Fibroblast of lung (primary cell): ENCODE data around the gene RPS14. TPM values are rescaled to one million over a fixed set of nuclear protein-coding genes. Genes with fewer than 3 reads are reported as not detected.

Experiments used
- DNase-seq, 2 donors: peaks; one replicate each; pipeline versions ENCODE4 v3.0.0 to v3.0.0-alpha.2; 2010; ENCODE audit warnings: low read depth in 2 of 2
- H2AFZ ChIP-seq: 2 replicates; pipeline ENCODE4 v1.5.1; 2012; ENCODE audit warnings: low read length, control low read depth, inconsistent platforms
- H3K27ac ChIP-seq: 2 replicates; pipeline ENCODE4 v1.5.1; 2011; ENCODE audit warnings: low read length, control low read depth; ENCODE audit not compliant: insufficient read depth
- H3K27me3 ChIP-seq: 2 replicates; pipeline ENCODE4 v1.5.1; 2011; ENCODE audit warnings: mild to moderate bottlenecking, low read length; ENCODE audit not compliant: control insufficient read depth, insufficient read depth
- H3K36me3 ChIP-seq: 2 replicates; pipeline ENCODE4 v1.5.1; 2011; ENCODE audit warnings: low read length; ENCODE audit not compliant: control insufficient read depth, insufficient read depth
- H3K4me1 ChIP-seq: 2 replicates; pipeline ENCODE4 v1.5.1; 2011; ENCODE audit warnings: low read length; ENCODE audit not compliant: control insufficient read depth, insufficient read depth; ENCODE audit errors: extremely low read depth
- H3K4me2 ChIP-seq: 2 replicates; pipeline ENCODE4 v1.5.1; 2011; ENCODE audit warnings: low read length, control low read depth; ENCODE audit not compliant: insufficient read depth; ENCODE audit errors: extremely low read depth
- H3K4me3 ChIP-seq, 4 experiments: fragments of 200-600 bp in 1 of 4; sonication (generic) in 1 of 4; replicated peaks in 1 of 4; 2 replicates each; pipeline ENCODE4 v1.5.1; 2011 to 2016; ENCODE audit warnings: low read length in 4 of 4, low read depth in 3 of 4, mild to moderate bottlenecking in 3 of 4, control low read depth in 2 of 4, inconsistent platforms in 1 of 4, mixed read lengths in 1 of 4; ENCODE audit not compliant: insufficient read depth in 1 of 4; ENCODE audit errors: control extremely low read depth in 1 of 4
- H3K79me2 ChIP-seq: 2 replicates; pipeline ENCODE4 v1.5.1; 2012; ENCODE audit warnings: mild to moderate bottlenecking, low read length, inconsistent platforms; ENCODE audit not compliant: control insufficient read depth, insufficient read depth
- H3K9ac ChIP-seq: 2 replicates; pipeline ENCODE4 v1.5.1; 2011; ENCODE audit warnings: mild to moderate bottlenecking, low read length, control low read depth; ENCODE audit not compliant: insufficient read depth
- H3K9me3 ChIP-seq: 2 replicates; pipeline ENCODE4 v1.5.1; 2012; ENCODE audit warnings: low read depth, low read length; ENCODE audit not compliant: control insufficient read depth, insufficient read depth
- H4K20me1 ChIP-seq: 2 replicates; pipeline ENCODE4 v1.5.1; 2011; ENCODE audit warnings: low read length; ENCODE audit not compliant: control insufficient read depth, insufficient read depth; ENCODE audit errors: extremely low read depth
- EZH2 ChIP-seq: IDR thresholded peaks from 2 replicates; pipeline ENCODE4 v1.5.1; 2012; ENCODE audit warnings: low read length, control low read depth, mild to moderate bottlenecking; ENCODE audit errors: missing control alignments
- polyA plus RNA-seq, 2 donors: library from polyadenylated mRNA; depleted of rRNA in 1 of 2; stranded (reverse) in 1 of 2; unstranded in 1 of 2; fragments of >200 nt; gene quantifications; 2 replicates each; pipeline ENCODE4 v1.2.1, GENCODE V29; 2011 to 2012; ENCODE audit warnings: missing spikeins in 1 of 2
- total RNA-seq: library from RNA; depleted of rRNA; stranded (reverse); fragments of >200 nt; gene quantifications from 2 replicates; pipeline ENCODE4 v1.2.1, GENCODE V29; 2014
- TF ChIP-seq, protein P1 (sequence below), 2 donors: IDR thresholded peaks in 1 of 2; conservative IDR thresholded peaks in 1 of 2; 1 replicate in 1 of 2; 2 replicates in 1 of 2; pipeline ENCODE4 v1.5.1; 2011 to 2012; ENCODE audit warnings: low read length in 2 of 2, control low read depth in 1 of 2, inconsistent platforms in 1 of 2, low read depth in 1 of 2, mild to moderate bottlenecking in 1 of 2

The RPS14 gene
- total and polyA plus RNA-seq, 2 donors (not counting 1 experiment from before 2014, with no cell fraction given): 1,962 to 5,623 TPM

DNA sequence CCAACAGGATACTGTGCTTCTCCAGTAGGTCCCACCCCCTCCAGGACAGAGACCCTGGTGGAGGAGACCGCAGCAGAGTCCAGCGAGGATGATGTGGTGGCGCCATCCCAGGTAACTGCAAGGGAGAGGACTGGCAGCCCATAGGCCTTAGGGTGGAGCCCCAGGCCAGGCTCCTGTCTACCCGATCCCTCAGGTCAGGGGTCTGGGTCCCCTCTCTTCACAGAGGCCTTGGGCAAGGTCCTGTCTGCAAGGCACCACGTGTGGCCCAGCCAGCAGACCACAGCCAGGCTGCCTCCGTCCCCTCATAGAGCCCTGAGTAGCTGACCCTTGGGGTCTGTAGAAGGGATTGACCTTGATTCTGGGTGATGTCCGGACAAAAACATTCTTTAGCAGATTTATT is 56.9 kb downstream of the RPS14 start:
- no peaks in the 10 kb centered on the region for H3K79me2 ChIP-seq

More for the DNA sequence above, 56.9 kb downstream of the RPS14 start:
- no peaks in the 10 kb centered on the region for H3K27me3 ChIP-seq
- no peaks in the 10 kb centered on the region for H3K9me3 ChIP-seq
- DNase-seq: no peak
- no peak overlapping the region for H2AFZ ChIP-seq
- H3K27ac ChIP-seq: no peak overlapping the region
- TF ChIP-seq EZH2: no peak
- TF ChIP-seq, protein P1, sequence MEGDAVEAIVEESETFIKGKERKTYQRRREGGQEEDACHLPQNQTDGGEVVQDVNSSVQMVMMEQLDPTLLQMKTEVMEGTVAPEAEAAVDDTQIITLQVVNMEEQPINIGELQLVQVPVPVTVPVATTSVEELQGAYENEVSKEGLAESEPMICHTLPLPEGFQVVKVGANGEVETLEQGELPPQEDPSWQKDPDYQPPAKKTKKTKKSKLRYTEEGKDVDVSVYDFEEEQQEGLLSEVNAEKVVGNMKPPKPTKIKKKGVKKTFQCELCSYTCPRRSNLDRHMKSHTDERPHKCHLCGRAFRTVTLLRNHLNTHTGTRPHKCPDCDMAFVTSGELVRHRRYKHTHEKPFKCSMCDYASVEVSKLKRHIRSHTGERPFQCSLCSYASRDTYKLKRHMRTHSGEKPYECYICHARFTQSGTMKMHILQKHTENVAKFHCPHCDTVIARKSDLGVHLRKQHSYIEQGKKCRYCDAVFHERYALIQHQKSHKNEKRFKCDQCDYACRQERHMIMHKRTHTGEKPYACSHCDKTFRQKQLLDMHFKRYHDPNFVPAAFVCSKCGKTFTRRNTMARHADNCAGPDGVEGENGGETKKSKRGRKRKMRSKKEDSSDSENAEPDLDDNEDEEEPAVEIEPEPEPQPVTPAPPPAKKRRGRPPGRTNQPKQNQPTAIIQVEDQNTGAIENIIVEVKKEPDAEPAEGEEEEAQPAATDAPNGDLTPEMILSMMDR (conservative IDR thresholded peaks at IDR 0.05 in 1 of 2, IDR thresholded peaks at IDR 0.05 in 1 of 2; ENCODE audit: low read depth in 1 of 2, low read length in 2 of 2): no peak
- no peak overlapping the region for H3K4me3 ChIP-seq
- H3K36me3 ChIP-seq: peaks cover 26% of the 10 kb centered on the region
- H3K4me1 ChIP-seq: no peaks in the 10 kb centered on the region
- no peaks in the 10 kb centered on the region for H4K20me1 ChIP-seq
- no peak overlapping the region for H3K9ac ChIP-seq
- no peak overlapping the region for H3K4me2 ChIP-seq

Other genes starting within 250 kb of the RPS14 start
- 0.77 and 2.1 TPM in 2 replicates for gene CAMK2A, start 160.0 kb downstream of the RPS14 start, total RNA-seq
- gene CAMK2A, start 160.0 kb downstream of the RPS14 start, polyA plus RNA-seq: 1.5 and 3.1 TPM in 2 replicates
- 5.9 and 8.5 TPM in 2 replicates for gene ARSI, start 146.8 kb downstream of the RPS14 start, total RNA-seq
- gene ARSI, start 146.8 kb downstream of the RPS14 start, polyA plus RNA-seq: 3.3 and 12.5 TPM in 2 replicates
- 10.6 and 11.0 TPM in 2 replicates for gene TCOF1, start 92.0 kb downstream of the RPS14 start, total RNA-seq
- 8.5 and 12.1 TPM in 2 replicates for gene TCOF1, start 92.0 kb downstream of the RPS14 start, polyA plus RNA-seq
- 3.9 and 5.9 TPM in 2 replicates for gene CD74, start 36.8 kb downstream of the RPS14 start, total RNA-seq
- gene CD74, start 36.8 kb downstream of the RPS14 start, polyA plus RNA-seq: 1.3 and 1.8 TPM in 2 replicates
- gene NDST1, start 58.4 kb upstream of the RPS14 start, total RNA-seq: 18.2 and 38.5 TPM in 2 replicates
- 50.5 and 94.8 TPM in 2 replicates for gene NDST1, start 58.4 kb upstream of the RPS14 start, polyA plus RNA-seq
- 5.6 and 6.6 TPM in 2 replicates for gene SYNPO, start 190.9 kb upstream of the RPS14 start, total RNA-seq
- gene SYNPO, start 190.9 kb upstream of the RPS14 start, polyA plus RNA-seq: 9.8 and 10.5 TPM in 2 replicates
- 0.33 and 0.77 TPM in 2 replicates for gene MYOZ3, start 211.5 kb upstream of the RPS14 start, total RNA-seq
- gene MYOZ3, start 211.5 kb upstream of the RPS14 start, polyA plus RNA-seq: 0.14 and 0.26 TPM in 2 replicates